Muscle of leg (tissue), 11 donors: ENCODE measurements around the gene GTF3C5. TPM values are rescaled to one million over a fixed set of nuclear protein-coding genes. Genes with fewer than 3 reads are reported as not detected.
"Not testable (repeated sequence)": the region's sequence is repeated elsewhere in the genome, so short reads cannot be mapped to it uniquely, and the experiment has no call there.

Source experiments
- DNase-seq: peaks from one replicate; pipeline ENCODE4 v3.0.0; 2013
- H3K27ac ChIP-seq: one replicate; pipeline ENCODE4 v1.5.1; 2013; ENCODE audit warnings: mild to moderate bottlenecking, low read length, control low read depth
- H3K27me3 ChIP-seq: one replicate; pipeline ENCODE4 v1.6.1; 2013; ENCODE audit warnings: low read length; ENCODE audit not compliant: control insufficient read depth, insufficient read depth
- H3K36me3 ChIP-seq: one replicate; pipeline ENCODE4 v1.6.1; 2013; ENCODE audit warnings: low read length; ENCODE audit not compliant: control insufficient read depth, insufficient read depth
- H3K4me1 ChIP-seq: one replicate; pipeline ENCODE4 v1.6.1; 2013; ENCODE audit warnings: low read length; ENCODE audit not compliant: control insufficient read depth, insufficient read depth
- H3K4me3 ChIP-seq: one replicate; pipeline ENCODE4 v1.5.1; 2013; ENCODE audit warnings: low read length, control low read depth
- H3K9me3 ChIP-seq: replicated peaks from 2 replicates; pipeline ENCODE4 v1.6.1; 2013; ENCODE audit warnings: low read depth, low read length; ENCODE audit not compliant: control insufficient read depth
- WGBS: methylation state at CpG from one replicate; pipeline ENCODE4 v1.1.5; 2013; ENCODE audit warnings: missing lambda C conversion rate; ENCODE audit not compliant: insufficient coverage; 5-methylcytosine and 5-hydroxymethylcytosine counted together
- polyA plus RNA-seq, 8 donors: library from polyadenylated mRNA; unstranded; fragments of 120-200 nt; gene quantifications; one replicate each; pipeline versions ENCODE4 v1.2.1 to v1.2.3, GENCODE V29; 2013; ENCODE audit warnings: inconsistent platforms in 1 of 8, low replicate concordance in 1 of 8; ENCODE audit not compliant: insufficient read length in 8 of 8, insufficient read depth in 1 of 8
- total RNA-seq: library from RNA; stranded (reverse); fragments of 120-200 nt; gene quantifications from one replicate; pipeline ENCODE4 v1.2.4, GENCODE V29; 2013

GTF3C5 gene
- total and polyA plus RNA-seq, 9 donors: 44.6 to 55.1 (median 48.1) TPM

GRCh38 chr9:132995121-132995420, 35.7 kb upstream of the GTF3C5 start:
- Histone ChIP-seq H3K9me3 (no peaks in the 10 kb centered on the region), H3K27ac (no peak overlapping the region), H3K36me3 (no peaks in the 10 kb centered on the region), H3K27me3 (peaks cover 44% of the 10 kb centered on the region), H3K4me1 (peaks cover 2% of the 10 kb centered on the region), H3K4me3 (no peak overlapping the region)
- WGBS: 71% methylated on average over 6 of the region's 6 CpGs
- no peak for DNase-seq

DNA sequence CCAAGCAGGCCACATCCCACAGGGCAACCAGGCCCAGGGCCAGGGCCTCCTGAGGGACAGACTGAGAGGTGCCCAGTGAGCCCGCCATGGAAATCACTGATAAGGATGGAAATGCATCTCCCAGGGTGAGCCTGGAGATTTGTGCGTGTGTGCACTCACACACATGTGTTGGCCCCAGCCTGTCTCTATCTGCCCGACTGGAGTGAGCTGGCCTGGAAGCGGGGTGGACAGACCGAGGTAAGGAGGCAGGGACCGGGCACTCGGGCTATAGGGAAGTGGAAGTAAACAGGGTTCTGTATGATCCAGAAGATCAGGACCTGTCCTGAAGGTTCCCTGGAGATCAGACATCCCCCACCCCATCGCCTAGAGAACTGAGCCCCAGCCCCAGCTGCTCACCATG, 34.9 kb upstream of the GTF3C5 start:
- 87% methylated on average over 3 of the region's 8 CpGs for WGBS
- Histone ChIP-seq H3K36me3 (no peaks in the 10 kb centered on the region), H3K9me3 (no peaks in the 10 kb centered on the region), H3K27ac (no peak overlapping the region), H3K27me3 (peaks cover 48% of the 10 kb centered on the region), H3K4me1 (peaks cover 2% of the 10 kb centered on the region), H3K4me3 (no peak overlapping the region)
- no peak for DNase-seq

- DNase-seq: no peak
- H3K27ac ChIP-seq: no peak overlapping the region
- no peaks in the 10 kb centered on the region for H3K9me3 ChIP-seq
- WGBS: 70% methylated on average over 10 of the region's 13 CpGs
- H3K4me1 ChIP-seq: peaks cover 2% of the 10 kb centered on the region
- peaks cover 43% of the 10 kb centered on the region for H3K27me3 ChIP-seq
- H3K4me3 ChIP-seq: no peak overlapping the region
- H3K36me3 ChIP-seq: no peaks in the 10 kb centered on the region
Observed at GRCh38 chr9:132996526-132996925, 34.3 kb upstream of the GTF3C5 start.

DNA sequence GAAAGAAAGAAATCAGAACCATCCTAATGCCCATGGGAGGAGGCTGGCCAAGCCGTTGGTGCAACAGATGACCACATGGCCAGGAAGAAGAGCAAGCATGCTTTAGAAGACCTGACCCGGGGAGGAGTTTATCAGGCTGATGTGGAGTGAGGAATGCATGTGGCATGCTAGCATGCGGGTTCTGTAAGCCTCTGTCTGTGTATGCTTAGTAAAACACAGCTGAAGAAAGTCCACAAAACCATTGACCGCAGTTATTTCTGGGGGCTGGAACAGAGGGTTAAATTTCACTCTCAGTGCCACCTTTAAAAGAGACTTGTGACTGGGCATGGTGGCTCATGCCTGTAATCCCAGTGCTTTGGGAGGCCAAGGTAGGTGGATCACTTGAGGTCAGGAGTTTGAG, 33.2 kb upstream of the GTF3C5 start:
- no peaks in the 10 kb centered on the region for H3K9me3 ChIP-seq
- H3K36me3 ChIP-seq: no peaks in the 10 kb centered on the region
- WGBS: 66% methylated on average over 3 of the region's 4 CpGs
- H3K27ac ChIP-seq: no peak overlapping the region
- no peak for DNase-seq
- peaks cover 38% of the 10 kb centered on the region for H3K27me3 ChIP-seq
- H3K4me1 ChIP-seq: peaks cover 2% of the 10 kb centered on the region
- H3K4me3 ChIP-seq: no peak overlapping the region

- not testable (repeated sequence) for H3K9me3 ChIP-seq, H3K4me1 ChIP-seq, H3K27ac ChIP-seq, H3K4me3 ChIP-seq, H3K36me3 ChIP-seq, DNase-seq
- peaks cover 39% of the 10 kb centered on the region for H3K27me3 ChIP-seq
- 80% methylated on average over 2 of the region's 4 CpGs for WGBS
Observed at GRCh38 chr9:132998221-132998620, 32.6 kb upstream of the GTF3C5 start.

DNA sequence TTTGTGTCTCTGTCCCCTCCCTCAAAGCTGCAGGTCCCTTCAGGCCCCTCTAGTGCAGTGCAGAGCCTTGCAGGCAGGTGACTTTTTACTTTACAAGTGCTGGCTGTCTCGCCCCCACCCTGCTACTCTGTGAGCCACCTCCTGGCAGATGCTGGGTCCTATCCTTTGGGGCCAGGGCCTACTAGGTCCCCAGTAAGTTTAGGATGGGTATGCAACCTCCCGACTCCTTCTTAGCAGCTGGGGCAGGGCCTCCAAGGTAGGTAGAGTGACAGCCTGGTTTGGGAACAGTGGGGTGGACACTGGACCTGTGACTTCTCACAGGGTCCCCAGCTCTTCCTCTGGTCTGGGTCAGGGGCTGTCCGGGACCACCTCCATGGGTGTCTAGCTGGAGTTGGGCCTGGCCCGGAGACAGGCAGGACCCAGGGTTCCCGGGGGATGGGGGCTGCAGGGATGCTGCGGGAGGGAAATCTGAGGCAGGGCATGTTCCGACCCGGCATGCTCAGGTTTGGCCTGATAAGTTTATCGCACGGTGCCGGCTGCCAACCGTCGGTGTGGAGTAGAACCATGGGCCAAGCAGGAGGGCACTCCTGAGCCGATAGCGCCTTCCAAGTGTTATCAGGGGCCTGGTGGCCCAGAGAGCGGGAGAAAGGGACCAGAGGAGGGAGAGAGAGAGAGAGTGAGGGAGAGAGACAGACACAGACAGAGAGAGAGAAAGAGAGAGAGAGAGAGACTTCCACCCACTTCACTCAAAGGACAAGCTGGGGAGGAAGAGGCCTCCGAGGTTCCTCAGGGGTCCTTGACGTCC, 31.8 kb upstream of the GTF3C5 start:
- Histone ChIP-seq H3K36me3 (no peaks in the 10 kb centered on the region), H3K27ac (no peak overlapping the region)

GRCh38 chr9:133002147-133003070, 28.4 kb upstream of the GTF3C5 start:
- H3K4me1 ChIP-seq: peaks cover 15% of the 10 kb centered on the region
- H3K36me3 ChIP-seq: no peaks in the 10 kb centered on the region
- no peak for DNase-seq
- WGBS: 34% methylated on average over 7 of the region's 13 CpGs
- peaks cover 21% of the 10 kb centered on the region for H3K27me3 ChIP-seq
- H3K27ac ChIP-seq: no peak overlapping the region
- no peak overlapping the region for H3K4me3 ChIP-seq
- no peaks in the 10 kb centered on the region for H3K9me3 ChIP-seq

More for the DNA sequence above, 31.8 kb upstream of the GTF3C5 start:
- H3K27me3 ChIP-seq: peaks cover 37% of the 10 kb centered on the region
- 84% methylated on average over 14 of the region's 18 CpGs for WGBS
- peaks cover 15% of the 10 kb centered on the region for H3K4me1 ChIP-seq
- H3K4me3 ChIP-seq: no peak overlapping the region
- DNase-seq: no peak
- no peaks in the 10 kb centered on the region for H3K9me3 ChIP-seq

DNA sequence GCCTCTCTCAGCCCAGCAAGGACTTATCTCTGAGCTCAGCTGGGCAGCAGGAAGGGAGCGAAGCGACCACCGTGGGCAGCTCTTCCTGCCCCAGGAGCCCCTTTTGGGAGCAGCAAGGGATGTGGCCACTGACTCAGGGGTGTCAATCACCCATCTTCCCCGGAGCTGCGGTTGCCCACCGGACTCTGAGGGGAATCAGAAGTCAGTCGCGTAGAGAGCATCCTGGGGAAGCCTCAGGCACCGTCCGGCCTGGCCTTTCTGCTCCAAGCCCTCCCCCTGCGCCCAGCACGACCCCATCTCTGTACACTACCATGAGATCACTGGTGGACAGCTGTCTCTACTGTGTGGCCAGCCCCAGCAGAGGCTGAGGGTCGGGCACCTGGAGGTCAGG, 27.7 kb upstream of the GTF3C5 start:
- no peaks in the 10 kb centered on the region for H3K9me3 ChIP-seq
- peaks cover 15% of the 10 kb centered on the region for H3K4me1 ChIP-seq
- H3K27ac ChIP-seq: no peak overlapping the region
- peaks cover 24% of the 10 kb centered on the region for H3K27me3 ChIP-seq
- 31% methylated on average over 13 of the region's 13 CpGs for WGBS
- DNase-seq: no peak
- H3K4me3 ChIP-seq: no peak overlapping the region
- no peaks in the 10 kb centered on the region for H3K36me3 ChIP-seq

- WGBS: 23% methylated on average over 9 of the region's 9 CpGs
- Histone ChIP-seq H3K36me3 (no peaks in the 10 kb centered on the region), H3K4me3 (no peak overlapping the region), H3K27ac (no peak overlapping the region), H3K9me3 (no peaks in the 10 kb centered on the region), H3K4me1 (peaks cover 15% of the 10 kb centered on the region), H3K27me3 (peaks cover 23% of the 10 kb centered on the region)
- DNase-seq: no peak
Observed at GRCh38 chr9:133003671-133004090, 27.1 kb upstream of the GTF3C5 start.
